Right atrium auricular region (tissue), 2 donors: Measurements from ENCODE around the gene SPAG17. TPM values are rescaled to one million over a fixed set of nuclear protein-coding genes. Genes with fewer than 3 reads are reported as not detected.

Source experiments
- DNase-seq: peaks from one replicate; pipeline ENCODE4 v3.0.0-alpha.2; 2019; ENCODE audit warnings: low spot score
- H3K27ac ChIP-seq, 2 donors: fragments of 200-600 bp; sonication (generic); 1 replicate in 1 of 2; 2 replicates in 1 of 2; pipeline ENCODE4 v1.5.1; 2016 to 2019
- H3K27me3 ChIP-seq, 2 donors: fragments of 200-600 bp; sonication (generic); one replicate each; pipeline versions ENCODE4 v1.5.1 to v1.6.0; 2017 to 2019
- H3K36me3 ChIP-seq: fragments of 200-600 bp; sonication (generic); one replicate; pipeline ENCODE4 v1.5.1; 2016
- H3K4me1 ChIP-seq, 2 donors: fragments of 200-600 bp; sonication (generic); one replicate each; pipeline versions ENCODE4 v1.5.1 to v1.6.0; 2017 to 2019
- H3K4me3 ChIP-seq, 2 donors: fragments of 200-600 bp; sonication (generic); 1 replicate in 1 of 2; 2 replicates in 1 of 2; pipeline ENCODE4 v1.5.1; 2017 to 2019; ENCODE audit warnings: mild to moderate bottlenecking in 1 of 2, moderate library complexity in 1 of 2
- H3K9me3 ChIP-seq, 2 donors: fragments of 200-600 bp; sonication (generic); one replicate each; pipeline ENCODE4 v1.5.1; 2019
- total RNA-seq, 2 donors: library from RNA; depleted of rRNA; stranded (reverse); fragments of >200 nt; gene quantifications; one replicate each; pipeline ENCODE4 v1.1.0, GENCODE V29; 2016
- TF ChIP-seq, protein P1 (sequence below), 2 donors: fragments of 200-600 bp; sonication (generic); IDR thresholded peaks; one replicate each; pipeline ENCODE4 v1.5.1; 2019; ENCODE audit warnings: antibody characterized with exemption in 2 of 2

SPAG17 gene
- total RNA-seq, 2 donors from 2014 or later = 0.39 TPM; not detected in 1

DNA sequence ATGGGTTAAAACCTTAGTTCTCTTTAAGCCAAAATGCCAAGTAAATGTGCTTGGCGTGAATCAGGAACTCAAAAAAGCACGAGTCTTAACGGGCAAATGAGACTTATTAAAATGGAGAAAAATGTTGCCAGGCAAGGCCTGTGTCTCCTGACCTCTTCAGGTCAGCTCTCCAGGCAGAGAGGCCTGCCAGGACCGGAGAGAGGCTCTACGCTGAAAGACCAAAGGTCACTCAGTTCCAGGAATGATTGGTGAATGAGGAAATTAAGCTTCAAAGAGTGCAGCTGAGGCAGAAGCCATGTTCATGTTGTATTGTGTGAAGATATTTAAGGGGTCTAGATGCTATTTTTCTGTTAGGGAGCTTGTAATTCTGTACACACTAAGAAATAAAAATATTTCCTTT, 66.6 kb downstream of the SPAG17 start:
- Histone ChIP-seq H3K9me3 (no peaks in the 10 kb centered on the region), H3K4me3 (no peak overlapping the region), H3K27me3 (no peaks in the 10 kb centered on the region), H3K36me3 (no peaks in the 10 kb centered on the region), H3K27ac (no peak overlapping the region), H3K4me1 (no peaks in the 10 kb centered on the region)
- no peak for DNase-seq
- TF ChIP-seq, protein P1, sequence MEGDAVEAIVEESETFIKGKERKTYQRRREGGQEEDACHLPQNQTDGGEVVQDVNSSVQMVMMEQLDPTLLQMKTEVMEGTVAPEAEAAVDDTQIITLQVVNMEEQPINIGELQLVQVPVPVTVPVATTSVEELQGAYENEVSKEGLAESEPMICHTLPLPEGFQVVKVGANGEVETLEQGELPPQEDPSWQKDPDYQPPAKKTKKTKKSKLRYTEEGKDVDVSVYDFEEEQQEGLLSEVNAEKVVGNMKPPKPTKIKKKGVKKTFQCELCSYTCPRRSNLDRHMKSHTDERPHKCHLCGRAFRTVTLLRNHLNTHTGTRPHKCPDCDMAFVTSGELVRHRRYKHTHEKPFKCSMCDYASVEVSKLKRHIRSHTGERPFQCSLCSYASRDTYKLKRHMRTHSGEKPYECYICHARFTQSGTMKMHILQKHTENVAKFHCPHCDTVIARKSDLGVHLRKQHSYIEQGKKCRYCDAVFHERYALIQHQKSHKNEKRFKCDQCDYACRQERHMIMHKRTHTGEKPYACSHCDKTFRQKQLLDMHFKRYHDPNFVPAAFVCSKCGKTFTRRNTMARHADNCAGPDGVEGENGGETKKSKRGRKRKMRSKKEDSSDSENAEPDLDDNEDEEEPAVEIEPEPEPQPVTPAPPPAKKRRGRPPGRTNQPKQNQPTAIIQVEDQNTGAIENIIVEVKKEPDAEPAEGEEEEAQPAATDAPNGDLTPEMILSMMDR (IDR thresholded peaks at IDR 0.05) = no peak

DNA sequence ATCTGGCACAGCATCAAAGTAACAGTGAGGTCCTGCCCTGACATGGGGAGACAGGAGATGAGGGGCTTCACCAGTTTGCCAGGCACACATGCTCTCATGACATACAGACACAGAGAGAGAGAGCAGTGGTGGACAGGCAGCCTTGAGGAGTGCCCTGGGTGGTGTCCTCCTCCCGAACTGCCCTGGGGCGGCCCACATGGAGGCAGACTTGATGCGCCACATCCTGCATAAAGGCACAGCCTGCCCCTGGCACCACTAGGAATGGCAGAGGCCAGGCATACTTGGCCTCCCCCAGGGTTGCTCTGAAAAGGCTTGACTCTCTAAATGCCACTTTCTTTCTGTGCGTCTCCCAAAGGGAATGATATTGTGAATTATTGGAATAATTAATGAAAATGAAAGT, 67.5 kb downstream of the SPAG17 start:
- TF ChIP-seq, protein P1 (IDR thresholded peaks at IDR 0.05) = no peak

DNA sequence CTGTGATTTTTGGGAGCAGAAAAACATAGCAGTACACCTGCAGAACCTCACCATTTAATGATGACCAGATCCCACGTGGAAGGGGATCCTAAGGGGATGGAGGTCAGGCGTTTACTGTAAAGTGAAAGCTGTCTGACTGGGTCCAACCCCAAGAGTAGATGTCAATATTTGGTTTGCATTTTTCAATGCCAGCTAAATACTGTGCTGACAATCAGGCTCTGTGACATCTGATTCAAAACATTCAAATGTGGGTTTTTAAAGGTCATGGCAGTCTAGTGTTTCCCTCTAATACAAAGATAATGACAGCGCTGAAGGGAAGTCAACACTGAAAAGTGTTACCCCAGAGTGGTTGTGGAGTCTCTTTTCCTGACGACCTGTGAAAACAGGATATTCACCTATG, 68.1 kb downstream of the SPAG17 start:
- no peak for DNase-seq
- Histone ChIP-seq H3K4me1 (no peaks in the 10 kb centered on the region), H3K27me3 (no peaks in the 10 kb centered on the region), H3K4me3 (no peak overlapping the region), H3K27ac (no peak overlapping the region), H3K36me3 (no peaks in the 10 kb centered on the region), H3K9me3 (no peaks in the 10 kb centered on the region)
- TF ChIP-seq, protein P1 (IDR thresholded peaks at IDR 0.05) = no peak

More for the DNA sequence above, 67.5 kb downstream of the SPAG17 start:
- Histone ChIP-seq H3K9me3 (no peaks in the 10 kb centered on the region), H3K27ac (no peak overlapping the region), H3K27me3 (no peaks in the 10 kb centered on the region), H3K36me3 (no peaks in the 10 kb centered on the region), H3K4me3 (no peak overlapping the region), H3K4me1 (no peaks in the 10 kb centered on the region)
- no peak for DNase-seq

DNA sequence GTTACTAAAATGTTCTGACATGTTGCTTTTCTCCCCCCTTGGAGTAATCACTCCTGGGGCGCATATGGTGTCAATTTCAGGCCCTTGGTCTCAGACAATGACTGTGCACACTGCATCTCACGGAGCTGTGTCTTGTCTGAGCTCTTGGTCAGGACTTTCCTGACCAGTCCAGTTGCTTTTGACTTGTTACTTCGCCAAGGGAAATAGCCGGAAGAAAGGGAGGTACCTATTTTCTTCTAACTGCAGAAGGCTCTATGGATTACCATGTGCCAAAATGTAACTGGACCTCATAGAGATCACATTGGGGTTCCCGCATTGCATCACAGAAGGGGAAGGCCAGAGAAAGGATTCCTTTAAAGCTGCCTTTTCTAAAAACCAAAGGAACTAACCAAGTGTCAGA, 68.6 kb downstream of the SPAG17 start:
- Histone ChIP-seq H3K36me3 (no peaks in the 10 kb centered on the region), H3K27ac (no peak overlapping the region), H3K4me1 (no peaks in the 10 kb centered on the region), H3K9me3 (no peaks in the 10 kb centered on the region), H3K27me3 (no peaks in the 10 kb centered on the region), H3K4me3 (no peak overlapping the region)
- no peak for DNase-seq
- TF ChIP-seq, protein P1 (IDR thresholded peaks at IDR 0.05) = no peak

DNA sequence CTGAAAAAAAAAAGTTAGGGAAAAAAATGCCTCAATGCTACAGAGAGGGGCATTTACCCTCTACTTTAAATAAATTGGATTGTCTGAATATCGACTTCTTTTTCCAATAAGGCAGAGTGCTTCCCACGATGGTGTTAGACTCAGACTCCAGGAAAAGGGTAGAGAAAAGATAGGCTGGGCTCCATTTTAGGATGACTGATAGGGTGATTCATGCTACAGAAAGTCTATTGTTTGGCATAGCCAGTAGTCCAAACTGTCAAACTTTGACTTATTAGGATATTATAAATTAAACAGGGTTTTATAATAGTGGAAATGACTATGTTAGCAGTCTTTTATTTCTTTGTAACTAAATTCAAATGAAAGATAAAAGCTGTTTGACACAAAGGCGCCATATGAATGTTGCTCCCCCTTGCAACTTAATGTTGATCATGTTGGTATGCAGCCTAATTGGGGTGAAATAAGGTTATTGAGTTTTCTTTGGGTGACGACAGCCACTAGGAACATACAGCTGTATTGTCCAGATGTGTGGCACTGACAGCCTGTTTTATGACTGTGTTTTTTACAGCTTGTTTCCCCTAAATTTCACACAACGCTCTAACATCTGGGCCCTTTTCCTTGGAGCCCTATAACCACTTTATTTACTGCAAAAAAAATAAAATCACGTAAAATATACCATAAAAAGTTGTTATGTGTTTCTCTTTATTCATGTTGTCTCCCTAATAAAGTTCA, 69.3 kb downstream of the SPAG17 start:
- H3K9me3 ChIP-seq = no peaks in the 10 kb centered on the region
- TF ChIP-seq, protein P1 (IDR thresholded peaks at IDR 0.05) = no peak
- H3K27me3 ChIP-seq = no peaks in the 10 kb centered on the region
- H3K4me3 ChIP-seq = no peak overlapping the region
- DNase-seq = no peak
- no peaks in the 10 kb centered on the region for H3K36me3 ChIP-seq
- H3K27ac ChIP-seq = no peak overlapping the region
- H3K4me1 ChIP-seq = no peaks in the 10 kb centered on the region

DNA sequence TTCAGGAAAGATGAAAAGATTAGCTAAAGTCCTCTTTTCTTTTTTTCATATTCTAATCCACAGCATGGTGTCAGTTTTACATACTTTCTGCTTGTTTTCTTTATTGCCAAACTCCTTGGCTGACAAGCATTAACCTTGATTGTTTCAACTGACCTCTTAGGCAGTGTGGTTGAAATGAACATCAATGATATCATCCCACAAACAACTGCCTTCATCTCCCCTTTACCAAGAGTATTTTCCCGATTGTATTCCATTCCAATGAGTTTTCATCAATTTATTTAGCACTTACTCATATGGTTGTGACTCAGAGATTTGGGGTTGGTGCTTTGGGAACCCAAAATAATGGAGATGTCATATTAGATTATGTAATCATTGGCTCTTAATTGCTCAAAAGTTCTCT, 71.8 kb downstream of the SPAG17 start:
- no peaks in the 10 kb centered on the region for H3K27me3 ChIP-seq

More for the DNA sequence above, 71.8 kb downstream of the SPAG17 start:
- H3K9me3 ChIP-seq = no peaks in the 10 kb centered on the region
- no peaks in the 10 kb centered on the region for H3K36me3 ChIP-seq
- DNase-seq = no peak
- no peak overlapping the region for H3K4me3 ChIP-seq
- no peak overlapping the region for H3K27ac ChIP-seq
- TF ChIP-seq, protein P1 (IDR thresholded peaks at IDR 0.05) = no peak
- no peaks in the 10 kb centered on the region for H3K4me1 ChIP-seq
